Ecto neural progenitor cell (in vitro differentiated cells): ENCODE data around the gene ZNF428.
"Not testable (repeated sequence)": the region's sequence is repeated elsewhere in the genome, so short reads cannot be mapped to it uniquely, and the experiment has no call there.

Source experiments
- DNase-seq: peaks from one replicate; pipeline ENCODE4 v3.0.0-alpha.2; 2018; ENCODE audit warnings: low spot score

The ZNF428 gene

DNA sequence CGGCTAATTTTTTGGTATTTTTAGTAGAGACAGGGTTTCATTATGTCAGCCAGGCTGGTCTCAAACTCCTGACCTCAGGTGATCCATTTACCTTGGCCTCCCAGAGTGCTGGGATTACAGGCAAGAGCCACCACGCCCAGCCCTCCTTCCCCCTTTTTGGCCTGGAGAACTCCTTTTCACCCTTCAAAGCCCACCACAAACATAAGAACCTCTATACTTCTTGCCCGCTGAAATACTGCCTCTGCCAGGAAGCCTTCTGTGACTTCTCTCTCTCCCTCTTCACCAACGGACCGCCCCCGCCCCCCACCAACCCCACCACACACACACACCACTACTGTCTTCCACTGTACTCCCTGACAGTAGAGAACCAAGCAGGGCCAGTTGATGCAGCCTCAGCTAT, 2.5 kb downstream of the ZNF428 start:
- no peak for DNase-seq

- DNase-seq: no peak
These were observed 3.1 kb downstream of the ZNF428 start for GRCh38 chr19:43616306-43616705.

DNA sequence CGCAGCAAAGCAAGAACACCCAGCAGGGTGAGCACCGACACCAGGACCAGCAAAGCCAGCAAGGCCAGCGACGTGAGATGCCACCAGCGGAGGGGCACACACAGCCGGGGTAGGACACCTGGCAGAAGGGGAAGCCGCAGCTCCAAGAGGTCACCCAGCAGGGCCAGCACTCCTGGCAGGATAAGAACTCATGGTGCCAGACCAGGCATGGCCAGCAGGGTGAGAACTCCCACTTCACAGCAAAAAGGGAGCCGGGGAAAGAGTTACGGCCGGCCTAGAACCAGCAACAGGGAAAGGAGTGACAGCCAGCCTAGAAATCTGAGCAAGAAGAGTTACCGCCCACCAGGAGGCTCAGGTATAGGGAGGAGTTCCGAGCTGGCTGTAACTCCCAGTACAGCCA, 7.1 kb downstream of the ZNF428 start:
- no peak for DNase-seq

GRCh38 chr19:43611788-43612187, 7.6 kb downstream of the ZNF428 start, which contains the start of gene SRRM5:
SRRM5 (plus strand) TSS chr19:43612088; CDS start chr19:43612122, 34 bp downstream.
- DNase-seq: no peak

- DNase-seq: no peak
These were observed 8.9 kb downstream of the ZNF428 start for GRCh38 chr19:43610493-43610892.

DNA sequence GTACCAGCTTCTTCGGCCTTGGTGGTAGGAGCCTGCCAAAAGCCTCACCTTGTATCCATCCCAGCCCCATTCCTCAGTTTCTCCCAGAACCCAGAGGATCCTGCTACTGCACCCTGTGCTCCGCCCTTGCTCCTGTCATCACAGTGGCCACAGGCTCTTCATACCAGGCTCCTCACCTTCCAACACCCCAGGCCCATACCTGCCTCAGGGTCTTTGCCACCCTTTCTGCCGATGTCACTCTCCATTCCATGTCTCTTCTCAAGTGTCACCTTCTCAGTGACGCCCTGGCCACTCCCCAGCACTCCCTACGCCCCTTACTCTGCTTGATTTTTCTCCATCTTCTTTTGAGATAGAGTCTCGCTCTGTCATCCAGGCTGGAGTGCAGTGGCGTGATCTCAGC, 9.6 kb downstream of the ZNF428 start:
- no peak for DNase-seq

- no peak for DNase-seq
These were observed 11.9 kb downstream of the ZNF428 start for GRCh38 chr19:43607238-43608205.

GRCh38 chr19:43606569-43607229, 12.7 kb downstream of the ZNF428 start:
- no peak for DNase-seq

DNA sequence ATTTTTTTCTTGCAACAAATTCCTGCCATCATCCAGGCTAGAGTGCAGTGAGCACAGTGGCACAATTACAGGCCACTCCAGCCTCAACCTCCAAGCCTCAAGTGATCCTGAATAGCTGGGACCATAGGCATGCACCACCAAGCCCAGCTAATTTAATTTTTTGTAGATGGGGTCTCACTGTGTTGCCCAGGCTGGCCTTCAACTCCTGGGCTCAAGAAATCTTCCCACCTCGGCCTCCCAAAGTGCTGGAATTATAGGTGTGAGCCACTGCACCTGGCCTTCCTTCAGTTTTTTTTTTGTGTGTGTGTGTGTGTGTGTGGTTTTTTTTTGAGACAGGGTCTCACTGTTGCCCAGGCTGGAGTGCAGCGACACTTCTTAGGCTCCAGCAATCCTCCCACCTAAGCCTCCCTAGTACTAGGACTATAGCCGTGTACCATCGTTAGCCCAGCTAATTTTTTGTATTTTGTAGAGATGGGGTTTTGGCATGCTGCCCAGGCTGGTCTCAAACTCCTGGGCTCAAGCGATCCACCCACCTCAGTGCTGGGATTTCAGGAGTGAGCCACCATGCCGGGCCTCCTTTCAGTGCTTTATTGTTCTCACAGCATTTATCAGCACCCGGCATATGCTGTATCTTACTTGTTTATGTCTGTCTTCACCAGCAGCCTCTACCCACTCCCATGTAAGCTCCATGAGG, 13.4 kb downstream of the ZNF428 start:
- DNase-seq: no peak

DNA sequence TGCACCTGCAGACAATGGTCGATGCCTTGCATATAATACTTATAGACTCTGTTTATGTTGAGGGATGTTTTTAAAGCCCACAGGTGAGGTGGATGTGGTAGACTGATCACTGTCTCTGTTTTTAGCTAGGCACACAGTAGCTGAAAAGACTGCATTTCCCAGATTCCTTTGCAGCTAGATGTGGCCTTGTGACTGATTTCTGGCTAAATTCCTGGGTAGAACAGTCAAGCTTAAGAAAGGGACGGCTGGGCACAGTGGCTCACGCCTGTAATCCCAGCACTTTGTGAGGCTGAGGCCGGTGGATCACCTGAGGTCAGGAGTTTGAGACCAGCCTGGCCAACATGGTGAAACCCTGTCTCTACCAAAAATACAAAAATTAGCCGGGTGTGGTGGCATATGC, 19.1 kb downstream of the ZNF428 start:
- not testable (repeated sequence) for DNase-seq

GRCh38 chr19:43599635-43600295, 19.7 kb downstream of the ZNF428 start:
- DNase-seq: no peak

- no peak for DNase-seq
These were observed 20.8 kb downstream of the ZNF428 start for GRCh38 chr19:43598445-43599240.

DNA sequence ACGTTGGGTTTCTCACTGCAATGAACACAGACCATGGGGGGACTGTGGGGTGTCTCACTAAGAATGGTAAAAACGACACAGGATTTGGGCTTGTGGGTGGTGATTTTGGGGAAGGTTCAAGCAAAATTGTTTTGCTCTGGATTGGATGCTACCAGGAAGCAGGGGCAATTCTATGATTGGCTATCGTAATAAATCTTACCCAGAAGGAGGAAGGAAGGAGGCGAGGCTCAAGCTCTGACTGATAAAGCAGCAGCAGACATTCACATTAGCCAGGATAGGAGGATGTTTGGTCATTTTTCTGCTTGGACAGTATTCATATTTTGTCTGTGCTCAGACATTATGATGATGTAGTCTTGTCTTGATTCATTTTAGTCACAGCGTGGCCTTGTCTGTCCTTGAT, 21.6 kb downstream of the ZNF428 start:
- DNase-seq: no peak

GRCh38 chr19:43596842-43597461, 22.5 kb downstream of the ZNF428 start:
- no peak for DNase-seq

DNA sequence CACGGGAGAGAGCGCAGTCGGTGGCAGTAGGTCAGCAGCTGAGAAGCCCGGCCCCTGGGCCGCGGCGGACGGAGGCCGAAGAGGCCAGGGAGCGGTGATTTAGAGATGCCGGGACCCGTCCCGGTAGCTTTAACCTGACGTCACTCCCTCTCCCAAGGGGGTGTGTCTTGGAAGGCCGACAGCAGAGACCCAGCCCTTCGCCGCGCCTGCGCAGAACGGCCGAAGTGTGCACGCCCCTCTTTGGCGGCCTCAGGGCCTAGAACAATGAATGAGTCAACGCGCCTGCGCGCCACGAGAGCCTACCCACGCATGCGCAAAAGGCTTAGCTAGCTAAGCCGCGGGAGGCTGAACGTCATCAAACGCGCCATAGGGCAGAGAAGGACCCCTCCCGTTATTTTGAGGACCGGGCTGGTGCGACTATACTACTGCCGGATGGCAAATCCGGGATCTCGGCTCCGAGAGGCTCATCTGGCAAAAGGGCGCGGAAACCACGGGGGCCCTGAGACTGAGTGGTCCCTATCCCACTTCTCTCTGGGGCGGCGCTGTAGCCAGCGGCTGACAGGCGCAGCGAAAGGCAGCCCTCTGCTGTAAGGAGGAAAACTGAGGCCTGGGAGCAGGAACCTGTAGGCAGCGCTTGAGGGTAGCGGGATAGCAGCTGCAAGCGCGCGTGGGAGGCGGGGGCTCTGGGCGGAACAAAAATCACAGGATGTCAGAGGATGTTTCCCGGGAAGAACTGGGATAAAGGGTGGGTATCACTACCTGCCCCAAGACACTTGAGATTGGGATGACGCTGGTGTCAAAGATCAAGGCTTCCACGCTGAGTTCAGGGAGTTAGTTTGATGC, 23.2 kb downstream of the ZNF428 start, which contains the start of the genes IRGQ and ZNF576:
Gene IRGQ, minus strand, starts transcription at position 136 of the 843 bp plus-strand sequence. CDS start 796 bp downstream, outside the sequence.
Gene ZNF576, plus strand, starts transcription at position 597 of the 843 bp plus-strand sequence. CDS start 514 bp downstream, outside the sequence.
- DNase-seq: peak; percentile 100

DNA sequence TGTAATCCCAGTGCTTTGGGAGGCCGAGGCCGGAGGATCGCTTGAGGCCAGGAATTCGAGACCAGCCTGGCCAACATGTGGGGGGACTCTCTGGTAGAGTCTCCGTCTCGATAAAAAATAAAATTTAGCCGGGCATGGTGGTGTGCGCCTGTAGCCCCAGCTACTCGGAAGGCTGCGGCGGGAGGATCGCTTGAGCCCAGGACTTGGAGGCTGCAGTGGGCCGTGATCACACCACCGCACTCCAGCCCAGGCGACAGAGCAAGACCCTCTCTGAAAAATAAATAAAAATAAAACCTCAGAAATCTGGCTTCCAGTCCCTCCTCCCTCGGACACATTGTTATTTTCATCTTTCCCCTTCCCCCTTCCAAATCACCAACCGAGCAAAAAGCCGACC, 23.8 kb downstream of the ZNF428 start:
- DNase-seq: no peak

DNA sequence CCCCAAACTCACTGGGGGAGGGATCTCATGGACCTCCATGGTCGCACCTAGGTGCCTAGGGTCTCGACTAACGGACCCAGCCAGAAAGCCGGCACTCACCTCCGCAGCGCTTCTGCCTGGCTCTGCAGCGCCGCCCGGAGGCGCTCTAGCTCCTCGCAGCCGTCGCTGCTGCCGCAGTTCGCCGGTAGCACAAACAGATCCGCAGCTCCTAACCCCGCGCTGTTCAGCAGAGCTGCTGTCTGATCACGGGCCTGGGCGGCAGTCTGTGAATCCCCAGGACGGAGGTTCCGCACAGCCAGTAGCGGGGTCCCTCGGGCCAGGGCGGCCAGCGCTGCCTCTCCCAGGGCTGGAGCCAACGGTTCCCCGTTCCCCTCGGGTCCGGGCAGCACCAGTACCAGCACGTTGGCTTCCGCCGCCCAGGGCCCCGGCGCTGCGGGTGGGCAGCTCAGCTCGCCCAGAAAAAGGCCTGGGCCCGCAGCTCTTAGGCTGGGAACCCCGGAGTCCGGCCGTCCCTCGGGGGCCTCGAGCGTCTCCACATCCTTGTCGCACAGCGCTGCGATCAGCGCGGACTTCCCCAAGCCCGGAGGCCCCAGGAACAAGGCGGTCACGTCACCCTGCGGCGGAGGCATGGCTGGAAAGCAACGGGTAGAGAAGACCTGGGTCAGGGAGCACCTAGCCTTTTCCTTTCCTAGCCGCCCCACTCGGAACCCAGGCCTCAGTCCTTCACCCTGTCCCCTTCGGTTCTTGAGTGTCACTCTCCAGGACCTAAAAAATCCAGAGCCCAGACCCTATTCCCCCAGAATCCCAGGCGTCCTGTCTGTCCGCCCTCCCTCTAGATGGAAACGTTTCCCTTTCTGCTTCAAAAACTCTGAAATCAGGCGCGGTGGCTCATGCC, 24.5 kb downstream of the ZNF428 start:
- peak; percentile 83 for DNase-seq

- DNase-seq: no peak
These were observed 25.2 kb downstream of the ZNF428 start for GRCh38 chr19:43594081-43594697.
